NCI-H446 treated with DMSO at 0.1 percent for 48 hours (cell line): ENCODE data around the gene WDFY2.
A peak's percentile ranks its signal among the peaks of the same experiment; 100 is the strongest.

ENCODE experiments used
- DNase-seq: peaks from one replicate; lab custom pipeline; 2025; lab: John Stamatoyannopoulos, UW

Gene WDFY2

GRCh38 chr13:51713807-51714206 lies 129.5 kb downstream of the WDFY2 start:
- DNase-seq, result no peak

- DNase-seq, result no peak
These were observed 130.5 kb downstream of the WDFY2 start for GRCh38 chr13:51714663-51715168.

DNA sequence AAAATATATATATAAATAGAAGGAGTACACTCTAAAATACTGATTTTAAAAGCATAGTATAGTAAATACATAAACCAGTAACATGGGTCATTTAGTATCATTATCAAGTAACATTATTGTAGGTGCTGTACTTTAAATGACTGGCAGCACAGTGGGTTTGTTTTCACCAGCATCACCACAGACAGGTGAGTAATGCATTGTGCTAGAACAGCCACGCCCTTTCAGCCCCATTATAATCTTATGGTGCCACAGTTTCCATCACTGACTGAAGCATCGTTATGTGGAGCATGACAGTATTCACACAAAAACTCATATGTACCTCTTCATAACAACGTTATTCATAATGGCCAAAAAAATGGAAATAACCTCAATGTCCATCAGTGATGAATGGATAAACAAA lies 131.4 kb downstream of the WDFY2 start:
- no peak for DNase-seq

DNA sequence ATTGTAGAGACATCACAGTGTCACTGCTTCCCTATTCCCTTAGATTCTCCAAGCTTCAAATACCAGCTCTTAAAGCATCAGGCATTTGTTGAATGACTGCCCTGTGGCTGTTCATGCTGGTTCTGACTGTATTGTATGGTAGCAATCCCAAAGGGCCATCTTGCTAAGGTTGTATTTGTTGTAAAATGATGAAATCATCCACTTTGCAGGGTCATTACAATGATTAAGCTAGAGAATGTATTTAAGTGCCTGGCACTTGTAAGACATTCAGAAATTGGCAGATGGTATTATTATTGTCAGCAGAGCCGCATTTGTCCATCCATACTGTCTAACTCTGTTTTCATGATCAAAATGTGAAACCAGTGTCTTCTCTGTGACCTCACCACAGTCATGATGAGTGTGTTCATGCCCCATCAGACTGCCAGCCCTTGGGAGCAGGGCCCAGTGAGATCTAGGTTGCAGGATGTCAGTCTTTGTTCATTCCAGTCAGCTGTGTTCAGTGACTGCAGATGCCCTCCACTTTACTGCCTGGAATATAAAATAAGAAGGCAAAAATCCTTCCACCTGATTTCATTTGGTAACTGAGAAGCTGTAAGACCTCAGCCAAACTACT lies 133.6 kb downstream of the WDFY2 start:
- DNase-seq, result peak; percentile 20

DNA sequence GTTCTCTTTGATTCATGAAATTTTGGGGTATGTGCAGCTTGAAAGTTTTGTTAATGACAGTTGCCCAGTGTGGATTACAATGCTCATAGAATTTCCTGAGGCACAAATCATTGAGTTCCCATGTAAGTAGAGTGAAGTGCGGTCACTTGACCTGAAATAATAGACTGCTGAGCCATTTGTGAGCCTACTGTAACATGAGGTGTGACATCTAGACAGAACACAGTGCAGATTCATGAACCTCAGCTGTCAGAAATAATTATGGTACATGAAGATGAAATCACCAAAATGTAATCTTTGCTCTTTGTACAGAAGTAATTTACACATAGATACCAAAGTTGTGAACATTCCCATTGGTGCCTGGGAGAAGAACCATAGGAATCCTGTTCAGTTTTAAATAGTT lies 135.1 kb downstream of the WDFY2 start:
- DNase-seq, result no peak

GRCh38 chr13:51721496-51721895 lies 137.2 kb downstream of the WDFY2 start:
- DNase-seq, result no peak

DNA sequence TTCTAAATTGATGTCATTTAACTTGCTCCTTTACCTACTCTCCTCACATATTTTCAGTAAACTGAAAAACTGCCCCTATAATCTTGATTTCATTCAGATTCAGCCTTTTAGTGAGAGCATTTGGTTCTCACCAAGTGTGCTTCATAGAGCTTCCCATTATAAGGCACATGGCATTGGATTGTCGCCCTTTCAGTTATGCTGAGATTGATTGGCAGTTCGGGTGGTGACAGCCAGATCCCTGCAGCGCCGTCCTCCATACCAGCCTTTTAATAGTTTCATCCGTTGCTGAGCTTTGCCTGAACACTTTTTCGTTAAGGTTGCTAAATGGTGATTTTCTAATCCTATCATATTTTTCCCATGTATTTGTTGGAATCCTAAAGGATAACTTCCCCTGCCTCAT lies 139.3 kb downstream of the WDFY2 start:
- no peak for DNase-seq

- no peak for DNase-seq
These were observed 140.5 kb downstream of the WDFY2 start for GRCh38 chr13:51724721-51725120.

DNA sequence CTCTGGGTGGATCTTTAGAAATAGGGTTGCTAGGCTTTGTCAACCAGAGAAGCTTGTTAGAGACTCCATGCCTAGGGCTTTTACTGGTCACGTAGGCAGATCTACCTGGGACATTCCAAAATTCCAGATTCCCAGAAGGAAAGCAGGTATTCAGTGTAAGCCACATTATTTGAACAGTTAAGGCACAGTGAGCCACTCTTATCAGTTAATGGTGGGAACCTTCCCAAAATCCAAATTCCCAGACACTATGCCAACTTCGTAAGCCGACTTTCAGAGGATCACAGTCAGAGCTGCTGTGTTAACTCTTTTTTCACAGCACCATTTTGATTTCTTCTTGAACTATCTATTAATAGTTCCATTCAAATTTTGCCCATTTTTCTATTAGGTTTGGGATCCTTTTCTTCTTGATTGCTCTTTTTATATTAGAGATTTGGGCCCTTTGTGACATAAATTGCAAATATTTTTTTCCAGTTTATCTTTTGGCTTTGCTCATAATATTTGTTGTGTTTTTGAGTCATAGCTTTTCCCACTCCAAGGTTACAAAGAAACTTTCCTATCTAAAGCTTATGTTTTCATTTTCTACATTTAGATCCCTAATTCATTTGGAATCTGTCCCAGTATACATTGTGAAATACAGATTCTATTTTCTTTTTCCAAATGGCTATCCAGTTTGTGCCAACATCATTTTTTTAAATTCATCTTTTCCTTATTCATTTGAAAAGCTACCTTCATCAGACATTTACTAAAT lies 142.4 kb downstream of the WDFY2 start:
- no peak for DNase-seq

DNA sequence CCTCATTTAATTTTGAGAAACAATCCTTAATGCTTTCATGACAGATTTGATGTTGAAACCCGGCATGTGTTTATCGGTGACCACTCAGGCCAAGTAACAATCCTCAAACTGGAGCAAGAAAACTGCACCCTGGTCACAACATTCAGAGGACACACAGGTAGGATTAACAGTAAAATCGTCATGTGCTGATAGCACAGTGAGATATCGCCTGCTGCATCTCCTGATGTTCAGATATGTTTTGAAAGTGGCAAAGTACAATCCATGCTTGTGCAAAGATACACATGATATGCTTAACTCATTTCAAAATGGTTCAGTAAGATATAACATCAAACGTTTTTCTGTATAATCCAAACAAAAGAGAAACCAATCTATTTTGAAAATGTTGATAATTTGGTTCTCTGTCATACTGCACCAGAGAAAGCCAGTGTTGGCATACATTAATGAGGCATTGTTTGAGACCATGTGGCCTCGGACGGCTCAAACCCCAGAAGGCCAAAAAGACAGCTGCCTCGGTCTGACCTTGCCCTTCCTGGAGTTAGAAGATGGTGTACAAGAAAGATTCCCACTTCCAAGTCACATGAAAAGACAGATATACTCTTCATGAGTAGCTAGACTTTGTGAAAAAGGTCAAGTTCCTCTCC lies 143.5 kb downstream of the WDFY2 start:
- no peak for DNase-seq

DNA sequence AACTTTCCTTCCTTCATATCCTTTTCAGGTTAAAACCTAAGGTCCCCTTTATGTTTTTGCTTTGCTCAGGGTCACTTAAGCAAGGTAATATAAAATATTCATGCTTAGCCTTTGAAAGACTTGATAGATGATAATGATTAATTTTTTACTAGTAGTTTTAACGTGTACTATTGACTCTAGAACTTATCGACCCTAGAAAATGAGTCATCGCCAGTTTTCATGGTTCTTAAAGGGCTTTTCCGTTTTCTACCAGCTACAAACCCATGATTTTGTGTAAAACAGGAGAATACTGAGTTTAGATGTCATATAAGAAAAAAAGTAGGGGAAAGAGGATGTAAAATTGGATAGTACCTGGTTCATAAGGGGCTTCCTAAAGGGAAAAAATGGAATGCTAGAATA lies 144.0 kb downstream of the WDFY2 start:
- DNase-seq, result no peak

DNA sequence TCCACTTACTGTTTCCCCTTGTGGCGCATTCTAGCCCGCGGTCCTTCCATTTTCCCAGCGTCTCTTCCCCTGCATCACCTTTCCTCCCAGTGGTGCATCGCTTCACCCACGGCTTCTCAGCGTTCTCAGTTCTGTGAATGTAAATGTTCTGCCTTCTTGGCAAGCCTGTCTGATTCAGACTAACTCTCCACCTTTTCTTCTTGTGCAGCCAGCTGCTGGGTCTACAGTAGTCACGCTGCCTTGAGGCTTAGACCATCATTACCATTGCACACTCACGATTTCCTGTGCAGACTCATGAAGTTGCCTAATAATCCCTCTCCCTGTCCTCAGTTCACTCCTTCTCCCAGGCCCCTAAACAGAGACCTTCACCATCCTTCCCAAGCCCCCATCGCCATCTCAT lies 144.7 kb downstream of the WDFY2 start:
- no peak for DNase-seq

GRCh38 chr13:51729866-51730553 lies 145.7 kb downstream of the WDFY2 start:
- no peak for DNase-seq

- DNase-seq, result no peak
These were observed 146.7 kb downstream of the WDFY2 start for GRCh38 chr13:51730927-51731326.

- no peak for DNase-seq
These were observed 147.5 kb downstream of the WDFY2 start for GRCh38 chr13:51731759-51732158.

GRCh38 chr13:51733374-51734298 lies 149.4 kb downstream of the WDFY2 start:
- DNase-seq, result no peak

DNA sequence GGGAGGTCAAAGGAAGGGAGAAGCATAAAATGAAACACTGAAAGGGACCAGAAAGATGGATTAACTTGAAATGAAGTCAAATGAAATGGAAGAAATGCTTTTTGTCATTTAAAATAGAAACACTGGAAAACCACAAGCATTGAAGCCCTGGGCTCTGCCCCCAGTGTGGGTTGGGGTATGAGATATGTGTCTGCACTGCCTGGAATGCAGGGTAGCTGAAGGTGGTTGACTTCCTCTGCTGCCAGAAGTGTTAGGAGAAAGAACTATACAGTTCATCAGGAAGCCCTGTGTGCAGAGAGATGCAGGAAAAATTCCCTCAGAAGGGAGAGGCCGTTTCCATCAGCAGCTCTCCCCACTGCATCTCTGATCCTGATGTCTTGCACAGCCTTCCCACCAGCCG lies 150.5 kb downstream of the WDFY2 start:
- no peak for DNase-seq

GRCh38 chr13:51737609-51738008 lies 153.3 kb downstream of the WDFY2 start:
- no peak for DNase-seq

DNA sequence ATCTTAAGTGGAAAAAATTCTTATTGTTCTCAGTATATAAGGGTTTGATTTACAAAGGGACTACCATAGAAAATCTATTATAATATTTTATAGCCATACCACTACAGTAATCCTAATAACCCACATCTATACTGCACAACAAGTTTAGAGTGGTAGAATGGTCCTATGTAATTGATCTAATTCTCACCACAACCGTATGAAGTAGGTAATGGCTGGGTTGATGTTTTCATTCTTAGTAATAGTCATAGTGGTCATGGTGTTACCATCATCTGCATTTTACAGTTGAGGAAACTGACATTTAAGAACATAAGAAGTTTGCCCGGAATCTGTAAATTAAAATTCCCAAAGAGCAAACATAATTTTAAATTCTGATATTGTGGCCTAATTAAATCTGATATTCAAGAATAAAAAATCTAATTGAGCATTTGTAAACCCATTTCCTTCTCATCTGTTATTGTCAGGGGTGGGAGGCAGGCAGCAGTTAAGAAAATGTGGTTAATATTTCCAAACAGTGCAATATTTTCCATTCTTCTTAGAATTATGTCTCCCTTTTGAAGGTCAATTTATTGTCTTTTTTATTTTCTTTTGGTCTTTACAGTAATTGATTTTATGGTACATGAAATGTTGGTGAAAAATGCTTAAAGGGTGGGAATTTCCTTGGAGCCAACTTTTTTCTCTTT lies 154.1 kb downstream of the WDFY2 start:
- no peak for DNase-seq

DNA sequence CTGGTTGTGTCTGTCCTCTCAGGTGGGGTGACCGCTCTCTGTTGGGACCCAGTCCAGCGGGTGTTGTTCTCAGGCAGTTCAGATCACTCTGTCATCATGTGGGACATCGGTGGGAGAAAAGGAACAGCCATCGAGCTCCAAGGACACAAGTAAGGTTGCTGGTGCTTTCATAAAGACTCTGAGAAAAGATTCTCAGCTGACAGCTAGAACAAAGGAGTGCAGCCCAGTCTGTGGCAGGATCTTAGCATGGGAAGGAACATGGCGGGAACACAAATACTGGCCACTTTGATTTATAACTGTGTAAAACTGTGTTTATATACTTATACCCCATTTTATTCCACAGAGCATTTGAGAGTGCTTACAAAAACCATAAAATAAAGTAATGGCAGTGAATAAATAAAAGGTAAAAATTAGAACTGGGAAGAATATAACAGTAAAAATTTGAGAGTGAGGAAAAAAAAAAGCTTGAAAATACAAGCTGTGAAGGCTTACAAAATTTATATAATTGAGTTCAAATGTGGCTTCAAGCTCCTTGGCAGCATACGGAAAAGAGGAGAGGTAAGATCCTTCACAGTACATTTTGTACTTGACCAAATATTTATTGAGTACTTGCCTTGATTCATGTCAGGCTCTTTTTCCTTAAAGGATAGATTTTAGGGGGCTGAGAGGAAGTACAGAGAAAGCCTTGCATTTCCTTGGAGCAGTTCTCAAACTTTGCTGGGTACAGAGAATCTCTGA lies 154.9 kb downstream of the WDFY2 start:
- DNase-seq, result no peak
